Keratinocyte (primary cell): Measurements from ENCODE around the gene FDX2. TPM values are rescaled to one million over a fixed set of nuclear protein-coding genes. Genes with fewer than 3 reads are reported as not detected.

Experiments
- DNase-seq: peaks from one replicate; pipeline ENCODE4 v3.0.0-alpha.2; 2011; ENCODE audit warnings: low read depth, missing footprints, low spot score
- FAIRE-seq: peaks from 2 replicates; lab custom pipeline; 2011; peaks lifted over from hg19 to GRCh38; lab: Jason Lieb, UNC
- H2AFZ ChIP-seq: 2 replicates; pipeline ENCODE4 v1.6.0; 2012; ENCODE audit warnings: low read length, control low read depth, inconsistent platforms; ENCODE audit not compliant: control insufficient read depth
- H3K27ac ChIP-seq: 2 replicates; pipeline ENCODE4 v1.5.1; 2011; ENCODE audit warnings: low read length; ENCODE audit not compliant: control insufficient read depth, insufficient read depth
- H3K27me3 ChIP-seq: 3 replicates; pipeline ENCODE4 v1.6.0; 2011; ENCODE audit warnings: low read length; ENCODE audit not compliant: control insufficient read depth, insufficient read depth; ENCODE audit errors: extremely low read depth
- H3K36me3 ChIP-seq, 2 experiments: 2 replicates in 1 of 2; 3 replicates in 1 of 2; pipeline ENCODE4 v1.5.1; 2011; ENCODE audit warnings: low read length in 2 of 2, mild to moderate bottlenecking in 1 of 2; ENCODE audit not compliant: control insufficient read depth in 2 of 2, insufficient read depth in 2 of 2; ENCODE audit errors: extremely low read depth in 1 of 2
- H3K4me1 ChIP-seq: 3 replicates; pipeline ENCODE4 v1.5.1; 2011; ENCODE audit warnings: low read length; ENCODE audit not compliant: control insufficient read depth, insufficient read depth; ENCODE audit errors: extremely low read depth
- H3K4me2 ChIP-seq: 3 replicates; pipeline ENCODE4 v1.6.0; 2011; ENCODE audit warnings: low read depth, low read length; ENCODE audit not compliant: control insufficient read depth, insufficient read depth; ENCODE audit errors: extremely low read depth
- H3K4me3 ChIP-seq, 3 experiments: fragments of 200-600 bp in 1 of 3; sonication (generic) in 1 of 3; 2 replicates in 2 of 3; 3 replicates in 1 of 3; pipeline ENCODE4 v1.5.1; 2011 to 2016; ENCODE audit warnings: low read length in 3 of 3, mild to moderate bottlenecking in 3 of 3, control low read depth in 2 of 3, inconsistent platforms in 1 of 3, low read depth in 1 of 3, mixed read lengths in 1 of 3, mixed run types in 1 of 3, moderate library complexity in 1 of 3; ENCODE audit not compliant: control insufficient read depth in 2 of 3, insufficient read depth in 2 of 3; ENCODE audit errors: extremely low read depth in 1 of 3
- H3K79me2 ChIP-seq: 2 replicates; pipeline ENCODE4 v1.6.0; 2012; ENCODE audit warnings: low read length; ENCODE audit not compliant: control insufficient read depth, insufficient read depth
- H3K9ac ChIP-seq: 3 replicates; pipeline ENCODE4 v1.6.0; 2011; ENCODE audit warnings: low read length; ENCODE audit not compliant: control insufficient read depth, insufficient read depth; ENCODE audit errors: extremely low read depth
- H3K9me1 ChIP-seq: 3 replicates; pipeline ENCODE4 v1.6.0; 2011; ENCODE audit warnings: low read length; ENCODE audit not compliant: control insufficient read depth, insufficient read depth; ENCODE audit errors: extremely low read depth
- H3K9me3 ChIP-seq: 2 replicates; pipeline ENCODE4 v1.5.1; 2012; ENCODE audit warnings: low read depth, low read length; ENCODE audit not compliant: control insufficient read depth
- H4K20me1 ChIP-seq: 3 replicates; pipeline ENCODE4 v1.6.0; 2011; ENCODE audit warnings: low read length; ENCODE audit not compliant: control insufficient read depth, insufficient read depth; ENCODE audit errors: extremely low read depth
- EZH2 ChIP-seq: IDR thresholded peaks from one replicate; pipeline ENCODE4 v1.6.1; 2012; ENCODE audit warnings: inconsistent platforms, mild to moderate bottlenecking, low read length, moderate library complexity
- dilution Hi-C: fragments of 300-500 bp; cut with MboI; formaldehyde crosslinking; loops from one replicate; pipeline ENCODE4 v1.7.0; 2020; ENCODE audit warnings: low sequenced_read_pairs; ENCODE audit not compliant: extremely low pct_ligation_motif_present
- polyA plus RNA-seq, 5 experiments: library from polyadenylated mRNA; depleted of rRNA in 3 of 5; stranded (reverse) in 3 of 5; stranded (forward) in 1 of 5; unstranded in 1 of 5; fragments of >200 nt; gene quantifications; 1 replicate in 1 of 5; 2 replicates in 3 of 5; 3 replicates in 1 of 5; pipeline versions ENCODE4 v1.2.1 to v1.2.3, GENCODE V29; 2011 to 2012; ENCODE audit warnings: missing spikeins in 2 of 5, low read depth in 1 of 5, low replicate concordance in 1 of 5
- TF ChIP-seq, protein P1 (sequence below), 3 experiments: IDR thresholded peaks in 1 of 3; conservative IDR thresholded peaks in 1 of 3; optimal IDR thresholded peaks in 1 of 3; 2 replicates in 2 of 3; 3 replicates in 1 of 3; pipeline versions ENCODE3 to v1.5.1; 2011; ENCODE audit warnings: low read length in 3 of 3, mild to moderate bottlenecking in 3 of 3, moderate library complexity in 2 of 3, control low read depth in 1 of 3, inconsistent platforms in 1 of 3; ENCODE audit not compliant: insufficient read depth in 2 of 3; ENCODE audit errors: extremely low read depth in 1 of 3

FDX2 gene
- polyA plus RNA-seq, 1 donor (not counting 4 experiments of a cell fraction or from before 2014, with no cell fraction given): 19.2 TPM

DNA sequence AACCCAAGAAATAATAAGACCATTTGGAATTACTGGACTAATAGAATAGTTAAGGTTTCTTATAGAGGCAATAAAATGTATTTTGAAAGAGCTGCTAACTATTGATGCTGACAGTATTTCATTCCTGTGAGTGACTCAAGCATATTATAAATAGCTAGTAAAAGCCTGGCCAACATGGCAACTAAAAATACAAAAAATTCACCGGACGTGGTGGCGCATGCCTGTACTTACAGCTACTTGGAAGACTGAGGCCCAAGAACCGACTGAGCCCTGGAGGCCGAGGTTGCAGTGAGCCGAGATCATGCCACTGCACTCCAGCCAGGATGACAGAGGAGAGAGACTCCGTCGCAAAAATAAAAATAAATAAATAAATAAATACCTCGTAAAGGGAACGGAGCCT lies 29.0 kb upstream of the FDX2 start:
- TF ChIP-seq, protein P1, sequence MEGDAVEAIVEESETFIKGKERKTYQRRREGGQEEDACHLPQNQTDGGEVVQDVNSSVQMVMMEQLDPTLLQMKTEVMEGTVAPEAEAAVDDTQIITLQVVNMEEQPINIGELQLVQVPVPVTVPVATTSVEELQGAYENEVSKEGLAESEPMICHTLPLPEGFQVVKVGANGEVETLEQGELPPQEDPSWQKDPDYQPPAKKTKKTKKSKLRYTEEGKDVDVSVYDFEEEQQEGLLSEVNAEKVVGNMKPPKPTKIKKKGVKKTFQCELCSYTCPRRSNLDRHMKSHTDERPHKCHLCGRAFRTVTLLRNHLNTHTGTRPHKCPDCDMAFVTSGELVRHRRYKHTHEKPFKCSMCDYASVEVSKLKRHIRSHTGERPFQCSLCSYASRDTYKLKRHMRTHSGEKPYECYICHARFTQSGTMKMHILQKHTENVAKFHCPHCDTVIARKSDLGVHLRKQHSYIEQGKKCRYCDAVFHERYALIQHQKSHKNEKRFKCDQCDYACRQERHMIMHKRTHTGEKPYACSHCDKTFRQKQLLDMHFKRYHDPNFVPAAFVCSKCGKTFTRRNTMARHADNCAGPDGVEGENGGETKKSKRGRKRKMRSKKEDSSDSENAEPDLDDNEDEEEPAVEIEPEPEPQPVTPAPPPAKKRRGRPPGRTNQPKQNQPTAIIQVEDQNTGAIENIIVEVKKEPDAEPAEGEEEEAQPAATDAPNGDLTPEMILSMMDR (optimal IDR thresholded peaks at IDR 0.05 in 1 of 3, IDR thresholded peaks at IDR 0.05 in 1 of 3, conservative IDR thresholded peaks at IDR 0.05 in 1 of 3; ENCODE audit: extremely low read depth in 1 of 3, insufficient read depth in 2 of 3, low read length in 3 of 3): no peak
- no peak for TF ChIP-seq EZH2

DNA sequence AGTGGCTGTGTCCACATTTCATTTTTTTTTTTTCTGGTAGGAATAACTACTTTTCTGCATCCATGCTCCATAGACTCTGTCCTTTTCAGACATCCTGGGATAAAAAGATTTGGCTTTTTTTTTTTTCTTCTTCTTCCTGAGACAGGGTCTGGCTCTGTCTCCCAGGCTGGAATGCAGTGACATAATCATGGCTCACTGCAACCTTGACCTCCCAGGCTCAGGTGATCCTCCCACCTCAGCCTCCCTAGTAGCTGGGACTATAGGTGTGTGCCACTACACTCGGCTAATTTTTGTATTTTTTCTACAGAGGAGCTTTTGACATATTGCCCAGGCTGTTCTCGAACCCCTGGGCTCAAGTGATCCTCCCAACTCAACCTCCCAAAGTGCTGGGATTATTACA lies 27.7 kb upstream of the FDX2 start:
- TF ChIP-seq, protein P1 (optimal IDR thresholded peaks at IDR 0.05 in 1 of 3, IDR thresholded peaks at IDR 0.05 in 1 of 3, conservative IDR thresholded peaks at IDR 0.05 in 1 of 3; ENCODE audit: extremely low read depth in 1 of 3, insufficient read depth in 2 of 3, low read length in 3 of 3): no peak
- TF ChIP-seq EZH2: no peak
- DNase-seq: no peak

More for the DNA sequence above, 29.0 kb upstream of the FDX2 start:
- Histone ChIP-seq H3K9ac (no peak overlapping the region), H3K4me3 (no peak overlapping the region), H3K36me3 (no peaks in the 10 kb centered on the region), H3K4me1 (no peaks in the 10 kb centered on the region), H3K79me2 (no peaks in the 10 kb centered on the region), H4K20me1 (no peaks in the 10 kb centered on the region), H3K27me3 (no peaks in the 10 kb centered on the region), H3K9me3 (no peaks in the 10 kb centered on the region), H2AFZ (no peak overlapping the region), H3K4me2 (no peak overlapping the region), H3K9me1 (no peaks in the 10 kb centered on the region), H3K27ac (no peak overlapping the region)
- FAIRE-seq: no peak
- dilution Hi-C loops: no loop called here
- DNase-seq: no peak

More for the DNA sequence above, 27.7 kb upstream of the FDX2 start:
- Histone ChIP-seq H2AFZ (no peak overlapping the region), H3K9ac (no peak overlapping the region), H3K27ac (no peak overlapping the region), H3K79me2 (no peaks in the 10 kb centered on the region), H3K4me3 (no peak overlapping the region), H3K9me3 (no peaks in the 10 kb centered on the region), H3K36me3 (no peaks in the 10 kb centered on the region), H4K20me1 (no peaks in the 10 kb centered on the region), H3K9me1 (no peaks in the 10 kb centered on the region), H3K27me3 (no peaks in the 10 kb centered on the region), H3K4me2 (no peak overlapping the region), H3K4me1 (no peaks in the 10 kb centered on the region)
- no peak for FAIRE-seq
- dilution Hi-C loops: no loop called here
